Glutamatergic neuron (in vitro differentiated cells): ENCODE measurements around the gene SDHAF3. TPM values are rescaled to one million over a fixed set of nuclear protein-coding genes. Genes with fewer than 3 reads are reported as not detected.

Experiments used
- DNase-seq: peaks from one replicate; pipeline ENCODE4 v3.0.0; 2022
- H3K27ac Mint-ChIP-seq: one replicate; pipeline ENCODE4 v1.8.0; 2020; ENCODE audit warnings: mild to moderate bottlenecking, mixed read lengths, inconsistent platforms; ENCODE audit not compliant: unreplicated experiment
- H3K27me3 Mint-ChIP-seq: one replicate; pipeline ENCODE4 v1.8.0; 2020; ENCODE audit warnings: mild to moderate bottlenecking, moderate library complexity, mixed read lengths, inconsistent platforms; ENCODE audit not compliant: unreplicated experiment
- H3K36me3 Mint-ChIP-seq: one replicate; pipeline ENCODE4 v1.8.0; 2020; ENCODE audit warnings: mild to moderate bottlenecking, mixed read lengths, inconsistent platforms; ENCODE audit not compliant: unreplicated experiment
- H3K4me1 Mint-ChIP-seq: one replicate; pipeline ENCODE4 v1.8.0; 2020; ENCODE audit warnings: mild to moderate bottlenecking, low read depth, mixed read lengths, inconsistent platforms; ENCODE audit not compliant: unreplicated experiment
- H3K4me3 Mint-ChIP-seq: one replicate; pipeline ENCODE4 v1.8.0; 2020; ENCODE audit warnings: mild to moderate bottlenecking, mixed read lengths, inconsistent platforms; ENCODE audit not compliant: unreplicated experiment
- H3K9me3 Mint-ChIP-seq: one replicate; pipeline ENCODE4 v1.8.0; 2020; ENCODE audit warnings: mild to moderate bottlenecking, moderate library complexity, mixed read lengths, inconsistent platforms; ENCODE audit not compliant: unreplicated experiment
- CTCF ChIP-seq: fragments of 200-600 bp; sonication (generic); IDR thresholded peaks from one replicate; pipeline ENCODE4 v1.5.0; 2021; ENCODE audit not compliant: partially characterized antibody, unreplicated experiment
- total RNA-seq: library from RNA; stranded (reverse); fragmentation: NEBNext Ultra II Directional; extraction: Animal tissue kit (Norgen Biotek cat#: 25700); gene quantifications from one replicate; pipeline ENCODE4 v1.2.1, GENCODE V29; 2021; ENCODE audit not compliant: unreplicated experiment

Gene SDHAF3
- total RNA-seq, 1 donor from 2014 or later = 10.1 TPM

GRCh38 chr7:97096037-97096436 is 21.5 kb upstream of the SDHAF3 start:
- no peak for DNase-seq
- Mint-ChIP-seq H3K27me3 (no peaks in the 10 kb centered on the region), H3K4me1 (no peaks in the 10 kb centered on the region), H3K4me3 (no peak overlapping the region), H3K9me3 (no peaks in the 10 kb centered on the region), H3K36me3 (no peaks in the 10 kb centered on the region), H3K27ac (no peak overlapping the region)
- TF ChIP-seq CTCF = no peak

DNA sequence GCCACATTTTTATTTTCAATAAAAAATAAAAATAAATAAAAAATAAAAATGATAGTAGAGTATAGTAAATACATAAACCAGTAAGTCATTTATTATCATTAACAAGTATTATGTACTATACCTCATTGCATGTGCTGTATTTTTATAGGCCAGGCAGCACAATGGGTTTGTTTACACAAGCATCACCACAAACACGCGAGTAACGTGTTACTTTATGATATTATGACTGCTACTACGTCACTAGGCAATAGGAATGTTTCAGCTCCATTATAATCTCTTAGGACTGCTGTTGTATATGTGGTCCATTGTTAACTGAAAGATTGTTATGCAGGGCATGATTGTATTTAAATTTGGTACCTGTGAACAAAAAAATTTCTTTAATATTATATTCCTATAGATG is 20.8 kb upstream of the SDHAF3 start:
- no peaks in the 10 kb centered on the region for H3K9me3 Mint-ChIP-seq
- no peaks in the 10 kb centered on the region for H3K27me3 Mint-ChIP-seq
- H3K4me3 Mint-ChIP-seq = no peak overlapping the region

DNA sequence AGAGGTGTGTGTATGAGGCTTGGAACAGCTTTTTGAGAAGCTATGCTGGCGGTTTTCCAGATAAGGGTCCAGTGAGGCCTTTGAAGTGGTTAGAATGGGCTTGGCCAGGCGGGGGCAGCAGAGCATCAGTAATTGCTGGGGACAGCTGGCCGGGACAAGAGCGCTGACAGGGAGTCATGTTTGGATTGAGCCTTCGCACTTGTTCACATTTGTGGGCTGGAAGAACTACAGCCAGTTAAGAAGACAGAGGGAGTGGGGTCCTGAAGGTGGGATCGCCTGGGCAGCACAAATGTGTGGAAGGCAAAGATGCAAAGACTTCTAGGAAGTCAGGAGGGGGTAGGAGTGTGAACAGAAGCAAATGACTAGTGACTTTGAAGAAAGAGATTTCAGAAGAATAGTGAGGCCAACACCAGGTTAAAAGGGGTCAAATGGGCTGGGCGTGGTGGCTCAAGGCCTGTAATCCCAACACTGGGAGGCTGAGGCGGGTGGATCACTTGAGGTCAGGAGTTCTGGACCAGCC is 12.7 kb upstream of the SDHAF3 start:
- Mint-ChIP-seq H3K27ac (no peak overlapping the region), H3K27me3 (no peaks in the 10 kb centered on the region), H3K4me3 (no peak overlapping the region), H3K36me3 (peaks cover 6% of the 10 kb centered on the region), H3K9me3 (no peaks in the 10 kb centered on the region), H3K4me1 (no peaks in the 10 kb centered on the region)
- peak; percentile 82 for TF ChIP-seq CTCF
- DNase-seq = peak; percentile 92

More for the DNA sequence above, 20.8 kb upstream of the SDHAF3 start:
- no peak for TF ChIP-seq CTCF
- no peaks in the 10 kb centered on the region for H3K36me3 Mint-ChIP-seq
- no peaks in the 10 kb centered on the region for H3K4me1 Mint-ChIP-seq
- DNase-seq = no peak
- H3K27ac Mint-ChIP-seq = no peak overlapping the region

DNA sequence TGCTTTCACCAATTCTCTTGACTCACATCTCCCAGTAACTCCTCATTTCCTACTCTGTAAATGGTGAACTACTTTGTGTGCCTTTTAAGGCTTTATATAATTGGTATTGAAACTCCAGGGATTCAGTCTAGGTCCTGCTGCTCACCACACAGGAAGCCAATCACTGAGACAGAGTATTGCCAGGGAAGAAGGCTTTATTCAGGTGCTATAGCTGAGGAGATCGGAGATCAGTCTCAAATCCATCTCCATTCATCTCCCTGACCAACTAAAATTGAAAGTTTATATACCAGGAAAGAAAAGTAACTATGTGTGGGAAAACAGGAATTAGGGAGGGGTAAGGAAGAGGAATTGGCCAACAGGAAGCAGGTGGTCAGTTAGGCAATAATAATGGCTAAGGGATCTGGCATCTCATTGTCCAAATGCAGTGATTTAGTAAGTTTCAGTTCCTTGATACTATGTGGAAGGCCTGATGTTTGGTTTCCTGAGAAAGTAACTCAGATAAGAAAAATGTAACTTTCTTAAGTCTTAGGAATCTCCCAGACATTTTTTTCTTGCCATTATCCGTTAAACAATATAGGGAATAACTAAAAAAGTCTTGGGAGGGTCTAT is 10.2 kb upstream of the SDHAF3 start:
- Mint-ChIP-seq H3K4me3 (no peak overlapping the region), H3K4me1 (no peaks in the 10 kb centered on the region), H3K9me3 (no peaks in the 10 kb centered on the region), H3K27ac (no peak overlapping the region), H3K36me3 (peaks cover 10% of the 10 kb centered on the region), H3K27me3 (peaks cover 3% of the 10 kb centered on the region)
- TF ChIP-seq CTCF = no peak
- DNase-seq = no peak

- H3K36me3 Mint-ChIP-seq = no peaks in the 10 kb centered on the region
- H3K9me3 Mint-ChIP-seq = peaks cover 7% of the 10 kb centered on the region
- no peak overlapping the region for H3K27ac Mint-ChIP-seq
- no peak for DNase-seq
- H3K4me3 Mint-ChIP-seq = peak overlapping the region; percentile 99
- no peak for TF ChIP-seq CTCF
- H3K4me1 Mint-ChIP-seq = peaks cover 11% of the 10 kb centered on the region
- peaks cover 3% of the 10 kb centered on the region for H3K27me3 Mint-ChIP-seq
Observed at GRCh38 chr7:97116308-97116707, 1.2 kb upstream of the SDHAF3 start.
